ENCODE results near the gene CUL7. TPM values are rescaled to one million over a fixed set of nuclear protein-coding genes. Genes with fewer than 3 reads are reported as not detected.

Gene CUL7
- total and polyA plus RNA-seq, 9 of the 15 experiments (the other 6 are each of a cell fraction or from before 2014, with no cell fraction given) = 0.44 to 20.1 (median 8.6) TPM

- TF ChIP-seq TSHZ1 (CRISPR knock-in tag; IDR thresholded peaks at IDR 0.05) (peak; percentile 14; the same call in 1 of the 2 replicates), FOXP4 (CRISPR knock-in tag; IDR thresholded peaks at IDR 0.05; ENCODE audit: borderline replicate concordance) (peak; percentile 62; the same call in 1 of the 2 replicates), CBX2 (IDR thresholded peaks at IDR 0.05; ENCODE audit: insufficient read depth, low read length, poor library complexity, severe bottlenecking) (no peak), ATF1 (CRISPR knock-in tag; IDR thresholded peaks at IDR 0.05) (no peak), ATF1 (tag; IDR thresholded peaks at IDR 0.05) (peak; percentile 83), HDAC1 (IDR thresholded peaks at IDR 0.05) (peak in 1 of 2 experiments; percentile 78; a peak in 2 of 4 replicates), NCOA6 (IDR thresholded peaks at IDR 0.05) (no peak), SMARCA4 (IDR thresholded peaks at IDR 0.05) (peak; percentile 28; the same call in 1 of the 2 replicates), PRMT5 (CRISPR knock-in tag; IDR thresholded peaks at IDR 0.05) (no peak), HNRNPLL (IDR thresholded peaks at IDR 0.05; ENCODE audit: low read depth, low read length, poor library complexity, severe bottlenecking) (peak; percentile 27), TEAD1 (CRISPR knock-in tag; IDR thresholded peaks at IDR 0.05) (peak in 1 of 2 experiments; percentile 74; a peak in 2 of 4 replicates), ZZZ3 (IDR thresholded peaks at IDR 0.05) (no peak), DEAF1 (CRISPR knock-in tag; IDR thresholded peaks at IDR 0.05) (peak; percentile 52; the same call in 1 of the 2 replicates), BCLAF1 (IDR thresholded peaks at IDR 0.05; ENCODE audit: borderline replicate concordance in 1 of 2, control insufficient read depth in 1 of 2, low read depth in 2 of 2, low read length in 1 of 2) (peak in 1 of 2 experiments; percentile 28; a peak in 1 of 4 replicates)
These were observed at the start of gene CUL7 (continued) for GRCh38 chr6:43053545-43054205.
